NCI-H1694 (cell line): ENCODE data around the gene LRRC15.

ENCODE experiments used
- DNase-seq: peaks from one replicate; lab custom pipeline; 2025; lab: John Stamatoyannopoulos, UW

LRRC15 gene

GRCh38 chr3:194360568-194360967, 9.0 kb downstream of the LRRC15 start:
- DNase-seq, result no peak

DNA sequence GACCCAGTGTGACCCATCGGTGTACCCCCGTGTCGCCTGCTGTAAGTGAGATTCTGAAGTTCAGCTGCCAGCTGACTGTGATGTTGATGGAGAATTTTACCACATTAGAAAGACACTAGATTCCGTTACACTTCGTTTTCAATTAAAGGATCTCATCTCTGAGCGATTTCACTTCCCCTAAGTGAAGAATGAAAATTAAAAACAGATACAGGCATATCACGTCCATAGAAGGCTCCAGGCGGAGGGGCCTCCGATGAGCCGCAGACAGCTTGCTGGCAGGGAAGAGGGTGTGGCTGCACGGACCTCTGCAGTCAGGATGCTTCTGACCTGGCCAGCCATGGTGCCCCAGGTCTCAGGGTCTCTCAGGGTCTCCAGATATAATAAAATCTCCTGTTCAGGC, 11.9 kb downstream of the LRRC15 start:
- no peak for DNase-seq

DNA sequence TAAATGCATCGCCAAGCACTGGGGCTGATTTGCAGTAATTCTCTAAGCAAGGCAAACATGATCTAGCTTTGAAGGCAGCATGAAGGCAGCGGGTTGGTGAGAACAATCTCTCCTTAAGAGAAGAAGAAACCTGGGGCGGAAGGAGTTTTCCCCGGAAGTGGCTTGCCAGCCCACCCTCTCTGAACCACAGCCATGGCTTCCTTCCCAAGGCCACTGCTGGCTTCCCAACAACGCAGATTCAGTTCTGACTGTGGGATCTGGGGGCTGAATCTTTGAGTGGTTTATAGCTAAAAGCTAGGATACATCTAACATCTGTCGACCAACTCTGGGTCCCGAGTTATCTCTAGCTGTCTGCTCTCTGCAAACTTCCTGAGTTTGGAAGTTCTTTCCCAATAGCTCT, 14.2 kb downstream of the LRRC15 start:
- DNase-seq, result no peak

DNA sequence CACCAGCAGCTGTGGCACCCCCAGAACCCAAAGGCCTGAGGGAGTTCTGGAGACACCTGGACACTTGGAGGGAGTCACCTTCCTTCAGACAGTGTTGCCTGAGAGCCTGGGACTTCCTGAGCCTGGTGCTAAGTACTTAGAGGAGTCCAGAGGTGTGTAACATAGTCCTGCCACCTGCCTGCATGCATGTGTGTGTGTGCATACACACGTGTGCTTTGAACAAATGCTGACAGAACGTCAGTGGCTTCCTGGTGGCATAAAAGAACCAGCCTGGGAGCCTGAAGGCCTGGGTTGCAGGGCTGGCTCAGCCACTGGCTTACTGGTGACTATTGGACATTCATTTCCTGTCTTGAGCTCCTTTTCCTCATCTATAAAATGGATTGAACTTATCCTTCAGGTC, 15.2 kb downstream of the LRRC15 start:
- no peak for DNase-seq

GRCh38 chr3:194352667-194353246, 16.8 kb downstream of the LRRC15 start:
- DNase-seq, result no peak

DNA sequence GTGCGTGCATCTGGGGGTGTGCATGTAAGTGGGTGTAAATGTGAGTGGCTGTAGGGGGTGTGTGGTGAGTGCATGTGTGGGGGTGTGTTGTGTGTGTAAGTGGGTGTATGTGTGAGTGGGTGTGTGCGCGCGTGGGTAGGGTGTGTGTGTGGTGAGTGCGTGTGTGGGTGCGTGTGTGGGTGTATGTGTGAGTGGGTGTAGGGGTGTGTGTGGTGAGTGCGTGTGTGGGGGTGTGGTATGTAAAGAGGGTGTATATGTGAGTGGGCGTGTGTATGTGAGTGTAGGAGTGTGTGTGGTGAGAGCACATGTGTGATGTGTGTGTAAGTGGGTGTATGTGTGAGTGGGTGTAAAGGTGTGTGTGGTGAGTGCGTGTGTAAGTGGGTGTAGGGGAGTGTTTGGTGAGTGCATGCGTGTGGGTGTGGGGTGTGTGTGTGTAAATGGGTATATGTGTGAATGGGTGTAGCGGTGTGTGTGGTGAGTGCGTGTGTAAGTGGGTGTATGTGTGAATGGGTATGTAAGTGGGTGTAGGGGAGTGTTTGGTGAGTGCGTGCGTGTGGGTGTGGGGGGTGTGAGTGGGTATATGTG, 17.5 kb downstream of the LRRC15 start:
- no peak for DNase-seq

GRCh38 chr3:194351080-194351672, 18.4 kb downstream of the LRRC15 start, which contains the start of gene CPN2:
Gene CPN2 (minus strand): TSS chr3:194351328. CDS start chr3:194342702, 8,626 bp downstream.
- no peak for DNase-seq

GRCh38 chr3:194350726-194351071, 18.8 kb downstream of the LRRC15 start:
- DNase-seq, result no peak

- no peak for DNase-seq
Measured at GRCh38 chr3:194348354-194348753, 21.2 kb downstream of the LRRC15 start.

- no peak for DNase-seq
Measured at GRCh38 chr3:194346621-194347020, 22.9 kb downstream of the LRRC15 start.

DNA sequence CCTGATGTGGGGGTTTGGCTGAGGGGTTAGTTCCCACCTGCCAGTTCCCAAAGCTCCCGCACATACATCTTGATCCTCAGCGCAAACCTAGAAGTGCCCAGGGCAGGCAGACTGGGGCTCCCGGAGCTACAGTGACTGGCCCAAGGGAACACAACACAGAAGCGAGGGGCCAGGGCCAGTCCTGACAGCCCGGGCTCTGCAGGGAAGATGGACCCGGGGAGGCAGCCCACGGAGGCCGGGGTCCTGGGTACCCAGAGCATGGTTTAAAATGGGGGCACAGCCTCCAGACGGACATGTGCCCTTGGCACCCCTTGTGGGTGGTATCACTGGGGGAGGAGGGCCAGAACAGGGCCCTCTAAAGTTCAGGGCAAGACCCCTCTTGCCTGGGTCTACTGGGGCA, 23.5 kb downstream of the LRRC15 start:
- no peak for DNase-seq

DNA sequence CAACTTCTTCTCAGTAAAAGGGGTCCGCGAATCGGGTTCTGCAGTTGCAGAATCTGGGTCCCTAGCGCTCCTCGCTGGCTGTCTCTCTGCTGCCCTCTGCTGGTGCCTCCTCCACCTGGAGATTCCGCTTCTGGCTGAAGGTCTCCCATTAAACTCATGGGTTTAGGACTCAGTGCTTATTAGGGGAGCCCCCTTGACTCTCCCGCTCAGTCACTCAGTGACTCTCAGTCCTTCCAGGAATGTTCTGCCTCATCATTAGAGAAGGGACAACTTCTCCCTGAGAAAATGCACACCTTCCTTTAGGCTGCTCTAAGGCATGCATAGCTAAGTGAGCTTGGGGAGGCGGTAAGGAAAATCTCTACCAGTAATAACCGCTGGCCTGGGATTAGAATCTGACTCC, 25.5 kb downstream of the LRRC15 start:
- DNase-seq, result peak; percentile 72

- DNase-seq, result no peak
Measured at GRCh38 chr3:194343561-194343893, 26.0 kb downstream of the LRRC15 start.

- no peak for DNase-seq
Measured at GRCh38 chr3:194342861-194343560, 26.5 kb downstream of the LRRC15 start.

GRCh38 chr3:194340757-194341400, 28.7 kb downstream of the LRRC15 start:
- DNase-seq, result no peak

DNA sequence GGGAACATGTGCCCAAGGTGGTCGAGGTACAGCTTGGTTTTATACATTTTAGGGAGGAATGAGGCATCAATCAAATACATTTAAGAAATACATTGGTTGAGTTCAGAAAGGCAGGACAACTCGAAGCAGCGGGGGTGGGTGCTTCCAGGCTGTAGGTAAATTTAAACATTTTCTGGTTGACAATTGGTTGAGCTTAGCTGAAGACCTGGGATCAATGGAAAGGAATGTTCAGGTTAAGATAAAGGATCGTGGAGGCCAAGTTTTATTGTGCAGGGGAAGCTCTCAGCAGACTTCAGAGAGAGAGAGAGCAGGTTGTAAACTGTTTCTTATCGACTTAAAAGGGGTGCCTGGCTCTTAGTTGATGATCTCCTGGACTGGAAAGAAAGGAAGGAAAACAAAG, 29.7 kb downstream of the LRRC15 start:
- DNase-seq, result no peak

- no peak for DNase-seq
Measured at GRCh38 chr3:194339356-194339755, 30.2 kb downstream of the LRRC15 start.

- DNase-seq, result no peak
Measured at GRCh38 chr3:194337965-194338753, 31.4 kb downstream of the LRRC15 start.

DNA sequence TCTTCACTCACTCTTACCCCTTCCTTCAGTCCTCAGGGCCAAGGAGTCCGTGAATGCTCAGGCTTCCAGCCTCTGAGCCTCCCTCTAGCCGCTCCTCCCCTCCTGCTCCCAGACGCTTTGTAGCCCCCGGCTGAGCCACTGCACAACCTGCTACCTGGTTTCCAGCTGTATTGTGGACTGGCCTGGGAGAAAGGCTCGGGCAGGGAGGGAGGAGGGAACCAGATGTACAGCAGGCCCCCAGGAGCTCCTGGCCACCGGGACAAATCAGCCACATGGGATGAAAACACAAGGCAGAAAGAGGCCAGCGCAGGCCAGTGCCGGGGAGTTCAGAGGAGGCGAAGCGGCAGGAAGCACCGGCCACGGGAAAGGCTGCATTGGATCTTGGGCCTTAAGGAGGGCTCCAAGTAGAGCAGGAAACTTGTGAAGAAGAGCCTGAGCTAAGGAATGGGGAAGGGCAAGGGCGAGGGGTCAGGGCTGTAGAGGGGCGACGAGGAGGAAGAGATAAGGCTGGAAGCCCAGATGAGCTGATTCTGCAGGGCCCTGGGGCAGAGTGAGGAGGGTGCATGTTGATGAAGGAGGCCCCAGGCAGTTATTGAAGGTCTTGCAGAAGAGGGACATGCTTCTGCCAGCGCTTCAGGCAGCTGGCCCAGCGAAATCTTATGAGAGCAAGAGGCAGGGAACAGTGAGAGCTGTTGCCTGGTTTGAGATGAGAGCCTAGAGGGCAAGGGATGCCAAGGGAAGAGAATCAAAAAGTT, 32.8 kb downstream of the LRRC15 start:
- DNase-seq, result no peak

- DNase-seq, result no peak
Measured at GRCh38 chr3:194333981-194334320, 35.6 kb downstream of the LRRC15 start.

- no peak for DNase-seq
Measured at GRCh38 chr3:194333212-194333980, 36.1 kb downstream of the LRRC15 start.
